Fibroblast of lung (primary cell): ENCODE measurements around the gene ADD2. TPM values are rescaled to one million over a fixed set of nuclear protein-coding genes. Genes with fewer than 3 reads are reported as not detected.

Experiments
- DNase-seq, 2 donors: peaks; one replicate each; pipeline versions ENCODE4 v3.0.0 to v3.0.0-alpha.2; 2010; ENCODE audit warnings: low read depth in 2 of 2
- H2AFZ ChIP-seq: 2 replicates; pipeline ENCODE4 v1.5.1; 2012; ENCODE audit warnings: low read length, control low read depth, inconsistent platforms
- H3K27ac ChIP-seq: 2 replicates; pipeline ENCODE4 v1.5.1; 2011; ENCODE audit warnings: low read length, control low read depth; ENCODE audit not compliant: insufficient read depth
- H3K27me3 ChIP-seq: 2 replicates; pipeline ENCODE4 v1.5.1; 2011; ENCODE audit warnings: mild to moderate bottlenecking, low read length; ENCODE audit not compliant: control insufficient read depth, insufficient read depth
- H3K36me3 ChIP-seq: 2 replicates; pipeline ENCODE4 v1.5.1; 2011; ENCODE audit warnings: low read length; ENCODE audit not compliant: control insufficient read depth, insufficient read depth
- H3K4me1 ChIP-seq: 2 replicates; pipeline ENCODE4 v1.5.1; 2011; ENCODE audit warnings: low read length; ENCODE audit not compliant: control insufficient read depth, insufficient read depth; ENCODE audit errors: extremely low read depth
- H3K4me2 ChIP-seq: 2 replicates; pipeline ENCODE4 v1.5.1; 2011; ENCODE audit warnings: low read length, control low read depth; ENCODE audit not compliant: insufficient read depth; ENCODE audit errors: extremely low read depth
- H3K4me3 ChIP-seq, 4 experiments: fragments of 200-600 bp in 1 of 4; sonication (generic) in 1 of 4; replicated peaks in 1 of 4; 2 replicates each; pipeline ENCODE4 v1.5.1; 2011 to 2016; ENCODE audit warnings: low read length in 4 of 4, low read depth in 3 of 4, mild to moderate bottlenecking in 3 of 4, control low read depth in 2 of 4, inconsistent platforms in 1 of 4, mixed read lengths in 1 of 4; ENCODE audit not compliant: insufficient read depth in 1 of 4; ENCODE audit errors: control extremely low read depth in 1 of 4
- H3K79me2 ChIP-seq: 2 replicates; pipeline ENCODE4 v1.5.1; 2012; ENCODE audit warnings: mild to moderate bottlenecking, low read length, inconsistent platforms; ENCODE audit not compliant: control insufficient read depth, insufficient read depth
- H3K9ac ChIP-seq: 2 replicates; pipeline ENCODE4 v1.5.1; 2011; ENCODE audit warnings: mild to moderate bottlenecking, low read length, control low read depth; ENCODE audit not compliant: insufficient read depth
- H3K9me3 ChIP-seq: 2 replicates; pipeline ENCODE4 v1.5.1; 2012; ENCODE audit warnings: low read depth, low read length; ENCODE audit not compliant: control insufficient read depth, insufficient read depth
- H4K20me1 ChIP-seq: 2 replicates; pipeline ENCODE4 v1.5.1; 2011; ENCODE audit warnings: low read length; ENCODE audit not compliant: control insufficient read depth, insufficient read depth; ENCODE audit errors: extremely low read depth
- CTCF ChIP-seq, 2 donors: IDR thresholded peaks in 1 of 2; conservative IDR thresholded peaks in 1 of 2; 1 replicate in 1 of 2; 2 replicates in 1 of 2; pipeline ENCODE4 v1.5.1; 2011 to 2012; ENCODE audit warnings: low read length in 2 of 2, control low read depth in 1 of 2, inconsistent platforms in 1 of 2, low read depth in 1 of 2, mild to moderate bottlenecking in 1 of 2
- EZH2 ChIP-seq: IDR thresholded peaks from 2 replicates; pipeline ENCODE4 v1.5.1; 2012; ENCODE audit warnings: low read length, control low read depth, mild to moderate bottlenecking; ENCODE audit errors: missing control alignments
- polyA plus RNA-seq, 2 donors: library from polyadenylated mRNA; depleted of rRNA in 1 of 2; stranded (reverse) in 1 of 2; unstranded in 1 of 2; fragments of >200 nt; gene quantifications; 2 replicates each; pipeline ENCODE4 v1.2.1, GENCODE V29; 2011 to 2012; ENCODE audit warnings: missing spikeins in 1 of 2
- total RNA-seq: library from RNA; depleted of rRNA; stranded (reverse); fragments of >200 nt; gene quantifications from 2 replicates; pipeline ENCODE4 v1.2.1, GENCODE V29; 2014

Gene ADD2
- total and polyA plus RNA-seq, 2 donors (not counting 1 experiment from before 2014, with no cell fraction given): 0.22 to 2.5 TPM

- H4K20me1 ChIP-seq: no peaks in the 10 kb centered on the region
- no peaks in the 10 kb centered on the region for H3K79me2 ChIP-seq
- no peak overlapping the region for H3K4me2 ChIP-seq
- no peaks in the 10 kb centered on the region for H3K36me3 ChIP-seq
- no peak overlapping the region for H3K27ac ChIP-seq
- no peaks in the 10 kb centered on the region for H3K4me1 ChIP-seq
- no peak overlapping the region for H2AFZ ChIP-seq
- H3K9ac ChIP-seq: no peak overlapping the region
- DNase-seq: no peak
- no peak overlapping the region for H3K4me3 ChIP-seq
- TF ChIP-seq CTCF (conservative IDR thresholded peaks at IDR 0.05 in 1 of 2, IDR thresholded peaks at IDR 0.05 in 1 of 2; ENCODE audit: low read depth in 1 of 2, low read length in 2 of 2) (no peak), EZH2 (no peak)
- H3K9me3 ChIP-seq: no peaks in the 10 kb centered on the region
- H3K27me3 ChIP-seq: peaks cover 6% of the 10 kb centered on the region
Observed at GRCh38 chr2:70663411-70663810, 104.6 kb downstream of the ADD2 start.

GRCh38 chr2:70659551-70659950, 108.4 kb downstream of the ADD2 start:
- no peak for TF ChIP-seq EZH2
- no peak for TF ChIP-seq CTCF (conservative IDR thresholded peaks at IDR 0.05 in 1 of 2, IDR thresholded peaks at IDR 0.05 in 1 of 2; ENCODE audit: low read depth in 1 of 2, low read length in 2 of 2)
- Histone ChIP-seq H3K4me3 (no peak overlapping the region), H3K9ac (no peak overlapping the region), H4K20me1 (no peaks in the 10 kb centered on the region), H3K27me3 (peaks cover 6% of the 10 kb centered on the region), H3K27ac (no peak overlapping the region), H3K36me3 (no peaks in the 10 kb centered on the region), H3K4me2 (no peak overlapping the region), H3K79me2 (no peaks in the 10 kb centered on the region), H3K4me1 (no peaks in the 10 kb centered on the region), H2AFZ (no peak overlapping the region), H3K9me3 (no peaks in the 10 kb centered on the region)
- DNase-seq: no peak

- no peaks in the 10 kb centered on the region for H3K79me2 ChIP-seq
- H3K27ac ChIP-seq: no peak overlapping the region
- no peaks in the 10 kb centered on the region for H3K9me3 ChIP-seq
- H3K4me3 ChIP-seq: no peak overlapping the region
- H3K27me3 ChIP-seq: peaks cover 6% of the 10 kb centered on the region
- H3K4me2 ChIP-seq: no peak overlapping the region
- no peak overlapping the region for H3K9ac ChIP-seq
- TF ChIP-seq EZH2 (no peak), CTCF (conservative IDR thresholded peaks at IDR 0.05 in 1 of 2, IDR thresholded peaks at IDR 0.05 in 1 of 2; ENCODE audit: low read depth in 1 of 2, low read length in 2 of 2) (no peak)
- no peaks in the 10 kb centered on the region for H3K4me1 ChIP-seq
- no peak overlapping the region for H2AFZ ChIP-seq
- no peaks in the 10 kb centered on the region for H3K36me3 ChIP-seq
- no peaks in the 10 kb centered on the region for H4K20me1 ChIP-seq
- no peak for DNase-seq
Observed at GRCh38 chr2:70658476-70658875, 109.5 kb downstream of the ADD2 start.
